Neural cell (in vitro differentiated cells): ENCODE results near the gene PIK3R1.

Source experiments
- CTCF ChIP-seq: fragments of 450-650 bp; IDR thresholded peaks from 2 replicates; pipeline ENCODE4 v1.5.1; 2014; ENCODE audit warnings: antibody characterized with exemption, mild to moderate bottlenecking, moderate library complexity; ENCODE audit not compliant: poor library complexity, severe bottlenecking
- EZH2 ChIP-seq: fragments of 200-600, 300-800 bp; shearing (Covaris generic), sonication (generic); IDR thresholded peaks from 2 replicates; pipeline ENCODE4 v1.6.1; 2014; ENCODE audit warnings: antibody characterized with exemption, low read length, borderline replicate concordance, mild to moderate bottlenecking; ENCODE audit not compliant: insufficient read depth, poor library complexity, severe bottlenecking
- MXI1 ChIP-seq: fragments of 450-650 bp; conservative IDR thresholded peaks from 2 replicates; pipeline ENCODE4 v1.6.1; 2014; ENCODE audit warnings: antibody characterized with exemption, mild to moderate bottlenecking; ENCODE audit not compliant: poor library complexity, severe bottlenecking
- POLR2AphosphoS5 ChIP-seq: IDR thresholded peaks from 2 replicates; pipeline ENCODE4 v1.6.1; 2012
- SMC3 ChIP-seq: fragments of 450-650 bp; conservative IDR thresholded peaks from 2 replicates; pipeline ENCODE4 v1.6.1; 2014; ENCODE audit warnings: antibody characterized with exemption, mild to moderate bottlenecking, moderate library complexity; ENCODE audit not compliant: poor library complexity

- TF ChIP-seq CTCF (no peak), MXI1 (no peak), POLR2AphosphoS5 (no peak), EZH2 (no peak), SMC3 (no peak)
These were observed 38.6 kb upstream of the PIK3R1 start for GRCh38 chr5:68176802-68177479.
